Spleen (tissue), 11 donors: Measurements from ENCODE around the gene U2AF1L4. TPM values are rescaled to one million over a fixed set of nuclear protein-coding genes. Genes with fewer than 3 reads are reported as not detected.
A peak's percentile ranks its signal among the peaks of the same experiment; 100 is the strongest.

Experiments used
- DNase-seq: peaks from one replicate; pipeline ENCODE4 v3.0.0-alpha.2; 2020
- H3K27ac ChIP-seq, 8 donors: fragments of 200-600 bp; sonication (generic) in 7 of 8; 1 replicate in 4 of 8; 2 replicates in 4 of 8; pipeline versions ENCODE4 v1.5.0 to v1.8.0; 2016 to 2021; ENCODE audit warnings: inconsistent platforms in 4 of 8, mild to moderate bottlenecking in 4 of 8, moderate library complexity in 1 of 8
- H3K27me3 ChIP-seq, 7 donors: fragments of 200-600 bp; sonication (generic) in 6 of 7; replicated peaks in 1 of 7; 1 replicate in 4 of 7; 2 replicates in 3 of 7; pipeline versions ENCODE4 v1.5.0 to v1.8.0; 2016 to 2021; ENCODE audit warnings: inconsistent platforms in 3 of 7, mild to moderate bottlenecking in 1 of 7
- H3K36me3 ChIP-seq, 6 donors: fragments of 200-600 bp; sonication (generic) in 5 of 6; 1 replicate in 4 of 6; 2 replicates in 2 of 6; pipeline versions ENCODE4 v1.5.0 to v1.8.0; 2016 to 2021; ENCODE audit warnings: inconsistent platforms in 2 of 6
- H3K4me1 ChIP-seq, 6 donors: fragments of 200-600 bp; sonication (generic) in 5 of 6; 1 replicate in 3 of 6; 2 replicates in 3 of 6; pipeline versions ENCODE4 v1.5.0 to v1.8.0; 2016 to 2021; ENCODE audit warnings: inconsistent platforms in 3 of 6
- H3K4me3 ChIP-seq, 8 donors: fragments of 200-600 bp; sonication (generic) in 7 of 8; 1 replicate in 4 of 8; 2 replicates in 4 of 8; pipeline versions ENCODE4 v1.5.0 to v1.8.0; 2016 to 2021; ENCODE audit warnings: inconsistent platforms in 4 of 8, mild to moderate bottlenecking in 4 of 8, moderate library complexity in 2 of 8
- H3K9me3 ChIP-seq, 8 donors: fragments of 200-600 bp; sonication (generic) in 7 of 8; 1 replicate in 4 of 8; 2 replicates in 4 of 8; pipeline versions ENCODE4 v1.5.0 to v1.8.0; 2016 to 2021; ENCODE audit warnings: inconsistent platforms in 4 of 8
- POLR2A ChIP-seq, 3 donors: fragments of 450-650 bp; IDR thresholded peaks; one replicate each; pipeline ENCODE4 v1.5.1; 2017; ENCODE audit warnings: antibody characterized with exemption in 3 of 3, mild to moderate bottlenecking in 1 of 3
- POLR2AphosphoS5 ChIP-seq, 3 donors: sonication (generic); formaldehyde crosslinking; IDR thresholded peaks; one replicate each; pipeline ENCODE4 v1.5.1; 2017; ENCODE audit warnings: antibody characterized with exemption in 3 of 3
- WGBS, 5 donors: extraction: QIAGEN DNeasy Blood & Tissue Kit in 3 of 5; methylation state at CpG; one replicate each; pipeline versions ENCODE4 v1.1.5 to v1.1.7; 2013 to 2018; 5-methylcytosine and 5-hydroxymethylcytosine counted together
- intact Hi-C: fragments of 100-400 bp; cut with DNase I; formaldehyde crosslinking; loops from one replicate; pipeline ENCODE4 v1.15.0; 2023; ENCODE audit warnings: low total_unique reads
- polyA plus RNA-seq, 3 donors: library from polyadenylated mRNA; stranded (reverse); fragments of 200-250 nt; gene quantifications; one replicate each; pipeline ENCODE4 v1.2.1, GENCODE V29; 2013
- total RNA-seq, 7 donors: library from RNA; depleted of rRNA in 3 of 7; stranded (reverse); fragments of >200 nt in 3 of 7; fragmentation: NEBNext Ultra II Directional in 4 of 7; extraction: Animal tissue kit (Norgen Biotek cat#: 25700) in 4 of 7; gene quantifications; one replicate each; pipeline versions ENCODE4 v1.1.0 to v1.2.1, GENCODE V29; 2016 to 2021
- TF ChIP-seq, protein P1 (sequence below), 11 experiments: fragments of 200-600 bp in 7 of 11; fragments of 450-650 bp in 4 of 11; sonication (generic) in 4 of 11; IDR thresholded peaks in 8 of 11; conservative IDR thresholded peaks in 3 of 11; 1 replicate in 7 of 11; 2 replicates in 4 of 11; pipeline versions ENCODE4 v1.4.0 to v1.8.0; 2016 to 2021; ENCODE audit warnings: antibody characterized with exemption in 11 of 11, inconsistent platforms in 4 of 11, mild to moderate bottlenecking in 1 of 11
- donor health status: healthy with polysubstance abuse.
- donor health status: DM: no; HTN: no; CAD: no; lungs with moderate emphysema.
- donor health status: DM: no; HTN: no; CAD: no.
- donor health status: Bipolar disorder and iron deficiency.
- donor health status: healthy.
- donor health status: DM: no; HTN: no; CAD: no.
- donor health status: DM: yes; HTN: yes; CAD: no.

Gene U2AF1L4
- total and polyA plus RNA-seq, 10 donors: 27.2 to 96.5 (median 29.9) TPM

DNA sequence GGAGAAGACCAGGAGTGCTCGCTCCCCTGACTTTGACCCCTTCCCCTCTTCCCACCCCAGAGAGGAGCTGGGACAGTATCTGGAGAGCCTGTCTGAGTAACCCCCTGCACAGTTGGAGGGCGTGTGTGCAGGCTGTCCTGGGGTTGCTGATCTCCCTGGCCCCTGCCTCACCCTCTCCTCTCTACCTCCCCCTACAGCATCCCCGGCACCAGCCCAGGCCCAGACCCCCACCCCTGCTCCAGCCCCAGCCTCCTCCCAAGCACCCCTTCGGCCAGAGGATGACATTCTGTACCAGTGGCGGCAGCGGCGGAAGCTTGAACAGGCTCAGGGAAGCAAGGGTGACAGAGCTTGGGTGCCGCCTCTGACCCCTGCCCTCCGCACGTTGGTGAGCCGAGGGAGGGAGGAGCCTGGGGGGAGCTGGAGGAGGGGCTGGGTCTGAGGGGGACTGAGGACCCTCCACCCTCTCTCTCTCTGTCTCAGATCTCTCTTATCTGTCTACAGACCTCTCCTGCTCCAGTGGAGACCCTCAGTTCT lies 21.4 kb upstream of the U2AF1L4 start:
- Histone ChIP-seq H3K4me3 (no peak overlapping the region), H3K9me3 (no peaks in the 10 kb centered on the region), H3K27me3 (no peaks in the 10 kb centered on the region), H3K27ac (peak overlapping the region in 1 of 8 donors; percentile 53), H3K4me1 (peaks cover 0 to 19% (median 4%) of the 10 kb centered on the region in 6 donors), H3K36me3 (peaks cover 0 to 75% (median 28%) of the 10 kb centered on the region in 6 donors)
- WGBS, 5 donors: 78 to 95% (median 92%) methylated on average over 7 to 11 of the region's 11 CpGs
- DNase-seq: no peak
- TF ChIP-seq POLR2AphosphoS5 (IDR thresholded peaks at IDR 0.05) (peak in 1 of 3 donors; percentile 33), POLR2A (IDR thresholded peaks at IDR 0.05) (no peak)
- intact Hi-C loops: no loop called here

DNA sequence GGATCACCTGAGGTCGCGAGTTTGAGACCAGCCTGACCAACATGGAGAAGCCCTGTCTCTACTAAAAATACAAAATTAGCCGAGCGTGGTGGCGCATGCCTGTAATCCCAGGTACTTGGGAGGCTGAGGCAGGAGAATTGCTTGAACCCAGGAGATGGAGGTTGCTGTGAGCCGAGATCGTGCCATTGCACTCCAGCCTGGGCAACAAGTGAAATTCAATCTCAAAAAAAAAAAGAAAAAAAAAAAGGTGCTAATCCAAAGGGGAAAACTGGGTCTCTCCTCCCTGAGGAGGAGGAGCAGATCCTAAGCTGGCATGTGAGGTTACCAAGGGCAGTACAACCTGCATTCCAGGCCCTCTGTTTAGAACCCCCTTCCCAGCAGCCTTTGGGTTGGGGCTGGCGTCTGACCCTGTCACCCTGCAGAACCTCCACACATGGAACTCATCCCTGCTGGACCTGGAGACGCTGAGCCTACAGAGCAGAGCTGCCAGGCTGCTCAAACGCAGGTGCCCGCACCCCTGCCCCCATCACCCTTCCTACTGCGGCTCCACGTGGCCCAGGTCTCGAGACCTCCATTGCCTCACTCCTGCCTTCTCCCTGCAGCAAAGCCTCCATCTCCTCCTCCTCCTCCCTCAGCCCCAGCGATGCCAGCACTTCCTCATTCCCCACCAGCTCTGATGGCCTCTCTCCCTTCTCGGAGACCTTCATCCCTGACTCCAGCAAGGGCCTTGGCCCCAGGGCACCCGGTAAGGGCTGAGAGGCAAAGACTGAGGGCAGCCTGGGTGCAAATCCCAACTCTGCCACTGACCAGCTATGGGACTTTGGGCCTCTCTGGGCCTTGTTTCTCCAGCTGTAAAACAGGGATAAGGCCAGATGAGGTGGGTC lies 19.5 kb upstream of the U2AF1L4 start:
- intact Hi-C loops: no loop called here
- H3K27ac ChIP-seq: no peak overlapping the region

DNA sequence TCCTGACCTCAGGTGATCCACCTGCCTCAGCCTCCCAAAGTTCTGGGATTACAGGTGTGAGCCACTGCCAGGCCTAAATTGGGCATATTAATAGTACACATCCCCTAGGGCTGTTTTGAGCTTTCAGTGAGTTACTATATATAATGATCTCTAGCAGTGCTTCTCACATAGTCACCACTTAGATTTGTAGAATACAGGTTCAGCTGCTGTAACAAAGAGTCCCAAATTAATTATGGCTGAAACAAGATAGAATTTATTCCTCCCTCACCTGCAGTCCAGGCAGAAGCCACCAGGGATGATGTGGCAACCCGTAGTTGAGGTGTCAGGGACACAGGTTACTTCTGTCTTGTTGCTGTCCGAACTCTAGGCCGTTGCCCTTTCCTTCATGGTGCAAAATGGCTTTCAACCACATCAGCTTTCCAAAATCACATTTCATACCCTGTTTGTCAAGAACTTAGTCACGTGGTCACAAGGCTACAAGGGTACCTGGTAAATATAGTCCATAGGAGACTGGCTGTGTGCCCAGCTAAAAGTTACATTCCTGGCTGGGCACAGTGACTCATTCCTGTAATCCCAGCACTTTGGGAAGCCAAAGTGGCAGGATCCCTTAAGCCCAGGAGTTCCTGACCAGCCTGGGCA lies 15.6 kb upstream of the U2AF1L4 start:
- H3K27me3 ChIP-seq: peaks cover 0 to 15% (median 4%) of the 10 kb centered on the region in 7 donors
- intact Hi-C loops: no loop called here
- no peak overlapping the region for H3K4me3 ChIP-seq
- 95 to 98% (median 97%) methylated on average over 4 of the region's 4 CpGs for WGBS, 5 donors
- no peak for DNase-seq
- H3K9me3 ChIP-seq: no peaks in the 10 kb centered on the region
- no peak overlapping the region for H3K27ac ChIP-seq
- H3K36me3 ChIP-seq: peaks cover 0 to 59% (median 25%) of the 10 kb centered on the region in 6 donors
- H3K4me1 ChIP-seq: peaks cover 22 to 40% (median 32%) of the 10 kb centered on the region in 6 donors
- TF ChIP-seq POLR2A (IDR thresholded peaks at IDR 0.05) (no peak), POLR2AphosphoS5 (IDR thresholded peaks at IDR 0.05) (no peak)
- TF ChIP-seq, protein P1, sequence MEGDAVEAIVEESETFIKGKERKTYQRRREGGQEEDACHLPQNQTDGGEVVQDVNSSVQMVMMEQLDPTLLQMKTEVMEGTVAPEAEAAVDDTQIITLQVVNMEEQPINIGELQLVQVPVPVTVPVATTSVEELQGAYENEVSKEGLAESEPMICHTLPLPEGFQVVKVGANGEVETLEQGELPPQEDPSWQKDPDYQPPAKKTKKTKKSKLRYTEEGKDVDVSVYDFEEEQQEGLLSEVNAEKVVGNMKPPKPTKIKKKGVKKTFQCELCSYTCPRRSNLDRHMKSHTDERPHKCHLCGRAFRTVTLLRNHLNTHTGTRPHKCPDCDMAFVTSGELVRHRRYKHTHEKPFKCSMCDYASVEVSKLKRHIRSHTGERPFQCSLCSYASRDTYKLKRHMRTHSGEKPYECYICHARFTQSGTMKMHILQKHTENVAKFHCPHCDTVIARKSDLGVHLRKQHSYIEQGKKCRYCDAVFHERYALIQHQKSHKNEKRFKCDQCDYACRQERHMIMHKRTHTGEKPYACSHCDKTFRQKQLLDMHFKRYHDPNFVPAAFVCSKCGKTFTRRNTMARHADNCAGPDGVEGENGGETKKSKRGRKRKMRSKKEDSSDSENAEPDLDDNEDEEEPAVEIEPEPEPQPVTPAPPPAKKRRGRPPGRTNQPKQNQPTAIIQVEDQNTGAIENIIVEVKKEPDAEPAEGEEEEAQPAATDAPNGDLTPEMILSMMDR (IDR thresholded peaks at IDR 0.05 in 8 of 11, conservative IDR thresholded peaks at IDR 0.05 in 3 of 11): no peak

More for the DNA sequence above, 19.5 kb upstream of the U2AF1L4 start:
- H3K9me3 ChIP-seq: no peaks in the 10 kb centered on the region
- TF ChIP-seq POLR2A (IDR thresholded peaks at IDR 0.05) (no peak), POLR2AphosphoS5 (IDR thresholded peaks at IDR 0.05) (no peak)
- TF ChIP-seq, protein P1 (IDR thresholded peaks at IDR 0.05 in 8 of 11, conservative IDR thresholded peaks at IDR 0.05 in 3 of 11): no peak
- H3K36me3 ChIP-seq: peaks cover 0 to 93% (median 28%) of the 10 kb centered on the region in 6 donors
- no peak for DNase-seq
- no peak overlapping the region for H3K4me3 ChIP-seq
- H3K27me3 ChIP-seq: no peaks in the 10 kb centered on the region
- WGBS, 5 donors: 87 to 95% (median 92%) methylated on average over 17 of the region's 17 CpGs
- peaks cover 0 to 27% (median 6%) of the 10 kb centered on the region in 6 donors for H3K4me1 ChIP-seq

DNA sequence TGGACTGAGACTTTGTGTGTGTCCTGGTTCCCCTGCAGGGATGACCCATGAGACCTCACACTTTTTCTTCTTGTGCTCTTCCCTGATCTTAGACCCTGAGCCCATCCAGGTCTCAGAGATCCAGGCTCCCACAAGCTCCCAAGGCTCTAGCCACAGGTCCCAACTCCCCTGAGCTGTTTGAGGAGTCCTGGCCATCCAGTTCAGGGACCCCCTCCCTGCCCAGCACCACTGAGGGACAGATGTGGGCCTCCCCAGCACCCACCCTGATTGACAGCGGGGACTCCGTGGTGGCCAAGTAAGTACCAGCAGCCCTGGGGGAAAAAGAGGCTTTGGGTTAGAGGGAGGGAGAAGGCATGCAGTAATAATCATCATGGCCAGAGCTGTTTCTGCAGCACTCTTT lies 14.5 kb upstream of the U2AF1L4 start:
- H3K27ac ChIP-seq: no peak overlapping the region
- H3K4me3 ChIP-seq: no peak overlapping the region
- H3K27me3 ChIP-seq: peaks cover 0 to 23% (median 4%) of the 10 kb centered on the region in 7 donors
- H3K9me3 ChIP-seq: no peaks in the 10 kb centered on the region
- no peak for DNase-seq
- 95 to 100% (median 96%) methylated on average over 2 of the region's 2 CpGs for WGBS, 5 donors
- H3K4me1 ChIP-seq: peaks cover 25 to 51% (median 40%) of the 10 kb centered on the region in 6 donors
- intact Hi-C loops: no loop called here
- TF ChIP-seq POLR2AphosphoS5 (IDR thresholded peaks at IDR 0.05) (no peak), POLR2A (IDR thresholded peaks at IDR 0.05) (no peak)
- TF ChIP-seq, protein P1 (IDR thresholded peaks at IDR 0.05 in 8 of 11, conservative IDR thresholded peaks at IDR 0.05 in 3 of 11): no peak
- peaks cover 0 to 56% (median 15%) of the 10 kb centered on the region in 6 donors for H3K36me3 ChIP-seq
